GM19193 (cell line): Measurements from ENCODE around the gene CYSTM1.

Source experiments
- POLR2A ChIP-seq: IDR thresholded peaks from 4 replicates; pipeline ENCODE4 v1.6.1; 2011; ENCODE audit not compliant: insufficient read depth, insufficient read length; ENCODE audit errors: extremely low read depth

Gene CYSTM1

DNA sequence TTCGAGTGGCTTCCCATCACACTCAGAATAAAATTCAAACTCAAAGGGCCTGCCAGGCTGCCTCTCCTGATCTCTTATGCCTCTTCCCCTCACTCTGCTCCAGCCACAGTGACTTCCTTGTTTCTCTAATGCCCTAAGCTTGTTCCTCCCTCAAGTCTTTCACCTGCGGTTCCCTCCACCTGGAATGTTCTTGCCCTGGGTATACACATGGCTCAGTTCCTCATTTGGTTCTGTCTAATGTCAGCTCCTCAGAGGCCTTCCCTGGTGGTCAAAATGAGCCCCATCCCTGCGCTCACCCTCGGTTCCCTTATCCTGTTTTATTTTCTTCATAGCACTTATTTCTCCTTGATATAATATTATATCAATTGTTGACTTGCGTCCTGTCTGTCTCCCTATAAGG lies 12.7 kb upstream of the CYSTM1 start:
- TF ChIP-seq POLR2A: no peak

GRCh38 chr5:140162781-140163180 lies 12.2 kb upstream of the CYSTM1 start:
- no peak for TF ChIP-seq POLR2A

GRCh38 chr5:140165101-140165922 lies 9.7 kb upstream of the CYSTM1 start:
- no peak for TF ChIP-seq POLR2A

DNA sequence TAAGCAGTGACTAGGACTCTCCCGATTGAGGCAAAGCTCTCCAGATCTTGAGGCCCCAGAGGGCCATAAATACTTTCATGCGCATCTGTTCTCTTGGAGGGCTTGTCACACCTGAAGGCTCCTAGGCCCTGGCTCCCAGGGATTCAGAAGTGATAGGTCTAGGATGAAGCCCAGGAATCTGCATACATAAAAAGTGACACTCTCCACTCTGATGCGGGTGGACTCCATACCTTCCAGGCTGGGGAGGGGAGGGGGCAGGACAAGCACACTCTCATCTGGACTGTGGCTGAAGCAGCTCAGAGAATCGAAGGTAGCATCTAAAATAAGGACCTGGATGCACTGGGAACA lies 9.1 kb upstream of the CYSTM1 start:
- no peak for TF ChIP-seq POLR2A

DNA sequence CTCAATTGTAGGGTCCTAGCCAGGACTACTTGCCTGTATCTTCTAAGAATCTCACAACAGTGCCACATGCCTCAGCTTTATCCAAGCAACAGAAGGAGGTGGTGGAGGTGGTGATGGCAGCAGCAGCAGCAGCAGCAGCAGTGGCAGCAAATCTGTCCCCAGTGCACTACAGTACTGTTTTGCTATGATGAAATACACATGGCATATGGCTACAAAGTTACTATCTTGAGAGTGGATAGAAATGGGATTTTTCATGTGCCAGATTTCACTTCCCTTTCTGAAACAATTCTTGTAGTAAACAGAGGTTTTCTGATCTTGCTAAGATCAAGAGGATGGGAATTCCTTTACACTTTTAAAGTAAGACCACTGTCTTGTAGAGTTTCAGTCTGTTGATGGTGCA lies 8.1 kb upstream of the CYSTM1 start:
- no peak for TF ChIP-seq POLR2A

DNA sequence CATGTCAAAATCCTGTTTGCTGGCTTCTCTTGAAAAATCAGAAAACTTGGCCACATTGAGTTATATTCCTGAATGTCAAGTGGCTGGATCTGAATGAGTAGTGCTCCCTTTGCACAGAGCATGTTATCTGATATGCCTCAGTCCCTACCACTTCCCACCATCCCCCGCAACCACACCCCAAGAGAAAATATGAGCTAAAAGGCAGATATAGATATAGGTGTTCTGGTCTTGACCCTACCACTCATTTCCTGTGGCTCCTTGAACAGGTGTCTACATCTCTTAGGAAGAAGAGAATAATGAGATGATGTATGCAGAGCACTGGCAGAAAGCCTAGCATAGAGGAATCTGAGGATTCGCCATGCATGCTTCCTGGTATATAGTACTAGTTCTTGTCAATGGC lies 6.6 kb upstream of the CYSTM1 start:
- no peak for TF ChIP-seq POLR2A

GRCh38 chr5:140169410-140169809 lies 5.6 kb upstream of the CYSTM1 start:
- TF ChIP-seq POLR2A: no peak

DNA sequence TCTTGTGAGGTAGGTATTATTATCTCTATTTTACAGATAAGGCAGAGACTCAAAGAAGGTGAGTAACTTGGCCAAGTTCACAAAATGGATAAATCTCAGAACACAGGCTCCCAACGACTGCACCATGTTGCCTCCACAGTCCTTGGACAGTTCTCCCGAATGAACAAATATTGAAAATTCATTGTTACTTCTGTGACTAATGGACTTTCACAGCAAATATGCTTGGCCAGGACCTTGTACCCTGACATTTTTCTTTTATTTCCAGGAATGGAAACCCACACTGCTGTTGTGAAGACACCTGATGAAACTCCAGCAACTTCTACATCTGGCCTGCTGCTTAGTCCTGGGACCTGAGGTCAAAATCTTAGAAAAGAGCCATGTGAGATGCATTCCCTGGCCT lies 2.5 kb upstream of the CYSTM1 start:
- no peak for TF ChIP-seq POLR2A

DNA sequence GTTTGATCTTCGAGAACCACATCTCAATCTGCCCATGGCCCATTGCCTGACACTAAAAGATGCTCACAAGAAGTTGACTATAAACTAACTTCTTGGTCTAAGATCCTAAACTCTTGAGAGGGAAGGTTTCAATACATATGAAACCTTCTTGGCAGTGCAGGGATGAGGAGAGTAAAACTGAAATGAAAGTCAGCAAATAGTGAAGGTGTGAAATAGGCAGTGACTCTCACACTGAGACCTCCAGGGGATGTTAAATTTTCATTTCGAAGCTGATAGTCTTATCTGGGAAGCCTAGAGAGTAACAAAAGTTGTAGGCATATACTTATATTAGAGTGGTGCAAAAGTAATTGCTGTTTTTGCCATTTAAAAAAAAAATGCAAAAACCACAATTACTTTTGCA lies 974 bp upstream of the CYSTM1 start:
- no peak for TF ChIP-seq POLR2A

- no peak for TF ChIP-seq POLR2A
Measured at GRCh38 chr5:140175367-140176030, 511 bp downstream of the CYSTM1 start.

DNA sequence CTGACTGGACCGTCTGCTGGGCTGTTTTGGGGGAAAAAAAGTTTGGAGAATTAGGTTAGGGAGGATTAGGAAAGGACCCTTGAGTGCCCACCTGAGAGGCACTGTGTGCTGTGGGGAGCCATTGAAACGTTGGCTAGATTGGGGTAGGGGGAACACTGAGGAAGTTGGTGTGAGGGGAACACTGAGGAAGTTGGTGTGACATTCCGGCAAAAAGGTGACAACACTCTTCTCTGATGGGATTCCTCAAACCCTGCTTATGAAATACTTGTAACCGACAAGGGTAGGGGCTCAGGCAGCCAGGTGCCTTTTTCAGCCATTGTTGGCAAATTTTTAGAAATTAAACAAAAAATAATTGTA lies 1.0 kb downstream of the CYSTM1 start:
- no peak for TF ChIP-seq POLR2A

GRCh38 chr5:140178086-140178410 lies 3.1 kb downstream of the CYSTM1 start:
- no peak for TF ChIP-seq POLR2A

DNA sequence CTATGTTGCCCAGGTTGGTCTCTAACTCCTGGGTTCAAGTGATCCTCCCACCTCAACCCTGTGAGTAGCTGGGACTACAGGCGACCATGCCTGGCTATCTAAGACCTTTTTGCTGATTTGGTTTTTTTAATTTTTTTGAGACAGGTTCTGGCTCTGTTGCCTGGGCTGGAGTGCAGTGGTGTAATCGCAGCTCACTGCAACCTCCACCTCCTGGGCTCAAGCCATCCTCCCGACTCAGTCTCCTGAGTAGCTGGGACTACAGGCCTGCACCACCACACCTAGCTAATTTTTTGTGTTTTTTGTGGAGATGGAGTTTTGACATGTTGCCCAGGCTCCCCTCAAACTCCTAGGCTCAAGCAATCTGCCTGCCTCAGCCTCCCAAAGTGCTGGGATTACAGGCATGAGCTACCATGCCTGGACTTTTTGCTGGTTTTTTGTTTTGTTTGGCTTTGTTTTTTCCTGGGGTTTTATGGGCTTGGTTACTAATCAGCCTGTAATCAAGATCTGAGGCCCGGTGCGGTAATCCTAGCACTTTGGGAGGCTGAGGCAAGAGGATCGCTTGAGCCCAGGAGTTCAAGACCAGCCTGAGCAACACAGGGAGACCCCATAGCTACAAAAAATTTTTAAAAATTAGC lies 3.6 kb downstream of the CYSTM1 start:
- no peak for TF ChIP-seq POLR2A

GRCh38 chr5:140181002-140181483 lies 6.1 kb downstream of the CYSTM1 start:
- peak; percentile 36 for TF ChIP-seq POLR2A

GRCh38 chr5:140181525-140181924 lies 6.5 kb downstream of the CYSTM1 start:
- TF ChIP-seq POLR2A: no peak
